Muscle of arm (tissue), 12 donors: Measurements from ENCODE around the gene AGPAT3. TPM values are rescaled to one million over a fixed set of nuclear protein-coding genes. Genes with fewer than 3 reads are reported as not detected.

Source experiments
- DNase-seq: peaks from one replicate; pipeline ENCODE4 v3.0.0-alpha.2; 2013
- polyA plus RNA-seq, 12 donors: library from polyadenylated mRNA; unstranded; fragments of 120-200 nt; gene quantifications; one replicate each; pipeline ENCODE4 v1.2.1, GENCODE V29; 2013; ENCODE audit not compliant: insufficient read length in 12 of 12

AGPAT3 gene
- polyA plus RNA-seq, 12 donors: 24.1 to 37.3 (median 29.2) TPM; not detected in 1

DNA sequence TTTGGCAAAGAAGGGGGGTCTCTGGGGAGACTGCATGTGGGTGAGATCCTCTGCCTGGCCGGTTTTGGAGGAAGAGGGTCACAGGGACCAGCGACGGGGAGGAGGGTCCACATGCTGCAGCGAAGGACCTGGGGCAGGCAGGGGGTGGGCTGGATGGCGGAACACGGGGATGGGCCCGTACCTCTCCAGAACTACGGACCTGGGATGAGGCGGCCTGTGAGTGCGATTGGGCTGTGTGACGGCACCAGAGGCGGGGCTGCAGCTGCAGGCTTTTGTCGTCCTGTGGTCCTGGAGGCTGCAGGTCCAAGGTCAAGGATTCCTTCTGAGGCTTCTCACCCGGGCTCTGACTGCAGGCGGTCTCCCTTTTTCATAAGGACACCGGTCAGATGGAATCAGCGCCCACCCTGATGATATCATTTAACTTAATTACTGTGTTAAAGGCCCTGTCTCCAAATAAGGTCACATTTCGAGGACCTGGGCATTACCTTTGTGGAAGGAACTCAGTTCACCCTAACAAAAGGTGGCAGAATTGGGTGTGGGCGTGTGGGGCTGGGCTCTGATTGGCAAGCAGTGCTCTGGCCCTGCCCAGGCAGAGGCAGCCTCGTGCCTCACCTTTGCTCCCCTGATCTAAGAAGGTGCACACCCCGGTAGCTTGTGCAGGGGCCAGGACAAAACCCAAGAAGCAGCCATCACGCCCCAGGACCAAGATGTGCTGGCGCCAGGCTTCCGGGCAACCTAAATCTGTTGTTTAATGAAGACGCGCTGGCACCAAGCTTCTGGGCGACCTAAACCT, 87.1 kb downstream of the AGPAT3 start:
- DNase-seq: no peak

DNA sequence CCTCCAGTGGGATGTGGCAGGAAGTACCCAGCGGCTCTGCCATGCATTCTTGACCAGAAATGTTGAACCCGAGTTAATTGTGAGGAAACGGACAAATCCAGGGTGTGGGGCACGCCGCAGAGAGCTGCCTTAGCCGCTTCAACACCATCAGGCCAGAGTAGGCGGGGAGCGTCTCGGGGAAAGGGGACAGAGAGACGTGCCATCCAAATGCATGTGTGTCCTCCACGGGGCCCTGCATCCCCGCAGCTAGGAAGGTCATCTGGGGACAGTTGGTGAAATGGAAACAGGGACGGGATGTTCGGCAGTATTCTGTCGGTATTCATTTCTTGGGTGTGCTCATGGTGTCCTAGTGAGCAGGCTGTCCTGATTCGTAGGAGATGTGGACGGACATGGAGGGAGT, 88.0 kb downstream of the AGPAT3 start:
- no peak for DNase-seq

DNA sequence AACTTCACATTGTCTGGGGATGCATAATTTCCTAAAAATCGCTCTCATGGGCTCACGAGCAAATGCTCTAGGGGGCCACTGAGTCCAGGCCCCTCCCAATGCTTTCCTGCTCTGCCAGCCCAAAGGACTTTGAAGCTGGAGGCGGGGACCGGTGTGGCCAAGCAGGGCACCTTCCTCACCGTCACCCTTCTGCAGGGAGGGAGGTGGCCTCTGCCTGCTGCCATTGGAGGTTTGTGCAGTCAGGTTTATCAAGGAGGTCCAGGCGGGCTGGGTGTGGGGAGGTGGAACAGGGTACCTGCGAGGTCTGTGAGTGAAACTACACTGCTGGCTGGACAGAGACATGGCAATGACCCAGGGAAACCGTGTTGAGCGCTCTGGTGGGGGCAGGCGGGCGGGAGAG, 89.0 kb downstream of the AGPAT3 start:
- no peak for DNase-seq

DNA sequence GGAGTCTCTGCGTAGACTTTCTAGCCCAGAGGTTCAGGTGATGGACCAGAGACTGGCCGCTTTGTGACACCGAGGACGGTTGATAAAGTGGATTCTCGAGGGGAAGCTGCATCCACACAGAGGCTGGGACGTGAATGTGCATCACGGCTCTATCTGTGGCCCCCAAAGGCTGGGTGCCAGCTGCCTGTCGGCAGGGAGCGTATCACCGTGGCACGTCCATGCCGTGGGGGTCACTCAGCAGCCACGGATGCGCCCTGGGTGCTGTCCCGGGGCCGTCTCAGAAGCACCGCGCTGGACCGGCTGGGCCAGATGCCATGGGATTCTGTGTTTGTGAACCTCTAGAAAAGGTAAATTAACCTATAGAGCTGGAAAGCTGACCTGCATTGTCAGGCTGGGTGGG, 89.9 kb downstream of the AGPAT3 start:
- no peak for DNase-seq

DNA sequence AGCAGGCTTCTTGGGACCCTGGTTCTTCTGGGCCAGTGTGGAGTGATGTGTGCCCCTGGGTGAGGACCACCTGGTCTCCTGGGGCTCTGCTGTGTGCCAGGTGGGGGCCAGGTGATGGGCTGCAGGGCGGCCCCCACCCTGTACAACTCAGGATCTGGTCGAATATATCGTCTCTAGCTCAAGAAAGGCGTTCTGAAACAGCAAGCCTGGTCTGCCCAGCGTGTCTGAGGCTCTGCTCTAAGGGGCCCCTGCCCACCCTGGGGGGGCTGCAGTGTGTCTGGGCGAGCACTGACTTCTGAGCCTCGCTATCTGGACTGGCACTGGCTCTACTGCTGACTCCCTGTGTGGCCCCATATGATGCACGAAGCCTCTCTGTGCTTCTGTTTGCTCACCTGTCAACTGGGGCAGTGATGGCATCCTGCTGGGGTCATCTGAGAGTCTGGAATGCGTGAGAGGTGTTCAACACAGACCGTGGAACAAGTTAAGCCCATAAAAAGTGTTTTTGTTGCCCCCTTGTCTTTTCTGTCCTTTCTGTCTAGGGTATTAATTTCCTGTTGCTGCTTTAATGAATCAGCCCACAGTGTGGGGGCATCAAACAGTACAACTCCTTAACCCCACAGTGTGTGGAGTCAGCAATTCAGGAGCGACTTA, 91.1 kb downstream of the AGPAT3 start:
- DNase-seq: no peak

GRCh38 chr21:43956670-43957035, 91.6 kb downstream of the AGPAT3 start:
- DNase-seq: peak; percentile 28

- DNase-seq: no peak
Measured at GRCh38 chr21:43957128-43957571, 92.1 kb downstream of the AGPAT3 start.

DNA sequence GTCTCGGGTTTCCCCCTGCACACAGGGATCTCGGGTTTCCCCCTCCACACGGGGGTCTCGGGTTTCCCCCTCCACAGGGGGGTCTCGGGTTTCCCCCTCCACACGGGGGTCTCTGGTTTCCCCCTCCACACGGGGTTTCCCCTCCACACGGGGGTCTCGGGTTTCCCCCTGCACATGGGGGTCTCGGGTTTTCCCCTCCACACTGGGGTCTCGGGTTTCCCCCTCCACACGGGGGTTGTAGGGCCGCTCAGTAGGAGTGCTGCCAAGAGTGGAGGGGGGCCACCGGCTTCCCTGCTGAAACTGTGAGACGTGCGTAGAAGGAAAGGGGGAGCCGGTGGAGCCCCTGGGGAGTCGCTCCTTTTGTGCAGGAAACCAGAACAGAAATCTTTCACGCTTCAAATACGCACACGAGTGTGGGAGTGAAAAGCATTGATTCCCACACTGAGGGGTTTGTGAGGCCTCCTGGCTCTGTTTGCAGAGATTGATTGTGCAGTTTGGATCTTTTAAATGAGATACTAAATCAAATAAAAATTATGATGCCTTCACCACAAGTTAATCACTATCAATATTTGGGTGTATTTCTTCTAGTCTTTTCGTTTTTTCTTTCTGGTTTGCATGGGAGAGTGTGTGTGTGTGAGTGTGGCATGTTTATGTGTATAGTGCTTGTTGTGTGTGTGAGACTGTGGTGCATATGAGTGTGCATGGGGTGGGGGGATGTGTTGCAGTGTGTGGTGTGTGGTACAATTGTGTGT, 92.8 kb downstream of the AGPAT3 start:
- no peak for DNase-seq

DNA sequence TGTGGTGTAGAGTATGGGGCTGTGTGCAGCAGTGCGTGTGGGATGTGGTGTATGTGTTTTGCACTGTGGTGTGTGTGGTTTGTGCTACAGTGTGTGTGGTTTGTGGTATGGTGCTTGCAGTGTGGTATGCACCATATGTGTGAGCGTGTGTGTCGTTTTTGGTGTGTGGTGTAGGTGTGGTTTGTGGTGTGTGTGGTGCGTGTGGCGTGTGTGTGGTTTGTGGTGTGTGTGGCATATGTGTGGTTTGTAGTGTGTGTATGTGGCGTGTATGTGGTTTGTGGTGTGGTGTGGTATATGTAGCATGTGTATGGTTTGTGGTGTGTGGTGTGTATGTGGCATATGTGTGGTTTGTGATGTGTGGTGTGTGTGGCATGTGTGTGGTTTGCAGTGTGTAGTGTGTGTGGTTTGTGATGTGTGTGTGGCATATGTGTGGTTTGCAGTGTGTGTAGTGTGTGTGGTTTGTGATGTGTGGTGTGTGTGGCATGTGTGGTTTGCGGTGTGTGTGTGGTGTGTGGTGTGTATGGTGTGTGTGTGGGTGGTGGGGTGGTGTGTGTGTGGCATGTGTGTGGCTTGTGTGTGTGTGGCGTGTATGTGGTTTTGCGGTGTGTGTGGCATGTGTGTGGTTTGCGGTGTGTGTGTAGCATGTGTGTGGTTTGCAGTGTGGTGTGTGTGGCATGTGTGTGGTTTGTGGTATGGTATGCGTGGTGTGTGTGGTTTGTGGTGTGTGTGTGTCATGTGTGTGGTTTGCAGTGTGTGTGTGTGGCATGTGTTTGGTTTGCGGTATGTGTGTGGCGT, 93.5 kb downstream of the AGPAT3 start:
- DNase-seq: no peak

- no peak for DNase-seq
Measured at GRCh38 chr21:43959231-43960116, 94.5 kb downstream of the AGPAT3 start.

DNA sequence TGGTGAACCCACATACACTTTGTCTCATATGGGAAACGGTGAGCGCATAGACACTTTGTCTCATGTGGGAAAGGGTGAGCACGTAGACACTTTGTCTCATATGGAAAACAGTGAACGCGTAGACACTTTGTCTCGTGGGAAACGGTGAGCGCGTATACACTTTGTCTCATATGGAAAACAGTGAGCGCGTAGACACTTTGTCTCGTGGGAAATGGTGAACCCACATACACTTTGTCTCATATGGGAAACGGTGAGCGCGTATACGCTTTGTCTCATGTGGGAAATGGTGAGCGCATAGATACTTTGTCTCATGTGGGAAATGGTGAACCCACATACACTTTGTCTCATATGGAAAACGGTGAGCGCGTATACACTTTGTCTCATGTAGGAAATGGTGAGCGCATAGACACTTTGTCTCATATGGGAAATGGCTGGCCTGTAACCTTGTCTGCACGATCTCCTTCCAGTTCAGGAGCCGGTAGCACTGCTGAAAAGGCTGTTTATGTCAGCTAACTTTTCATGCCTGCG, 96.4 kb downstream of the AGPAT3 start:
- DNase-seq: no peak

- no peak for DNase-seq
Measured at GRCh38 chr21:43965911-43966585, 101.0 kb downstream of the AGPAT3 start.

DNA sequence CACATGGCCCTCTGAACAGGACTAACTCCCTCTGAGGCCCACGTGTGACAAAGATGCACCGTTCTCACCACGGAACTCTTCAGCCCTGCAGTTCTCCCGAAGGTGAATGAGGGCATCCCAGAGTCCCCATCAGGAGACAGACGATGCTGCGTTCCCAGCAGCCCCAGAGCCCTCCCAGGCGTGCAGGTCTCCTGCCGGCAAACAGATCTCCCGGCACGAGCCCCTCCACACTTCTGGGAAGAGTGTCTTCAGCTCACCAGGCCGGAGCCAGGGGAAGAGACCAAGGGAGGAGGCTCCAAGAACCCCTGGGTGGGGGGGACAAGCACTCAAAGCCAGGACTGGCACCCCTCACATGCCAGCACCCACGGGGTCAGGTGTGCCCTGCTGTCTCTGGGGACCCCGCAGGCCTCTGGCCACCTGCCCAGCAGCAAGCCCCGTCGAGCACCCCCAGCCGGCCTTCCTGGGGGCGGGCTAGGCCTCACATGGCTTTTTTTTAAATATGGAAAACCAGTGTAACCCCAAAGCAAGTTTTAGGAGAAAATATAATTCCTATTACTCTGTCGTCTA, 102.0 kb downstream of the AGPAT3 start:
- DNase-seq: no peak

- DNase-seq: no peak
Measured at GRCh38 chr21:43967981-43968380, 103.0 kb downstream of the AGPAT3 start.

DNA sequence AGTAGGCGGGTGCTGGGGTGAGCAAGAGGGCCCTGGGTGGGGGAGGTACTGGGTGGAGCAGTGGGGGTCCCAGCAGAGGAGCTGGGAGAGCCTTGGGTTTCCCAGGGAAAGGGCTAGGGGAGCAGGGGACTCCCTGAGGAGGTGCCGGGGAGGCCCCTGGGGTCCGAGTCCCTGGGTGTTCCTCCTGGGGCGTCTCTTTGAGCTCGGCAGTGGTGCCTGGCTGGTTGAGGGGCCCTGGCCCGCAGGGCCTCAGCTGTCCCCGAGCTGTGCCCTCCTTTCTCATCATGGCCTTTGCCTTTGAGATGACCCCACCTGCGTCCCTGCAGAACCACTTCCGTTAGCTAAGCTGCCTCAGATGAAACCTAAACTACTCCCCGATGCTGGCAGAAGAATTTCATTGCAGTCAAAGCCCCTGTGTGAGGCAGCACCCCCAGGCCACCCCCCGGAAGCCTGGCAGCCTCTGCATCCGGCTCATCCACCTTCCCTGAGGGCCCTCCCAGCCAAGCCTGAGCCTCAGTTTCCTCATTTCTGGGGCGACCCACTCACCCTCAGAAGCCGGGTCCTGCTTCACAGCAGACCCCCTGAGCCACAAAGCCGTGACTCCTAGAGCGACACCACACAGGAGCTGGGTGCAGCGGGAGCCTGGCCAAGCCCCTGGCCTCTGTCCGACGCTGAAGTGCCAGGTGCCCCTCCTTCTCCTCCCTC, 103.5 kb downstream of the AGPAT3 start:
- no peak for DNase-seq

GRCh38 chr21:43969115-43969444, 104.1 kb downstream of the AGPAT3 start:
- DNase-seq: no peak

DNA sequence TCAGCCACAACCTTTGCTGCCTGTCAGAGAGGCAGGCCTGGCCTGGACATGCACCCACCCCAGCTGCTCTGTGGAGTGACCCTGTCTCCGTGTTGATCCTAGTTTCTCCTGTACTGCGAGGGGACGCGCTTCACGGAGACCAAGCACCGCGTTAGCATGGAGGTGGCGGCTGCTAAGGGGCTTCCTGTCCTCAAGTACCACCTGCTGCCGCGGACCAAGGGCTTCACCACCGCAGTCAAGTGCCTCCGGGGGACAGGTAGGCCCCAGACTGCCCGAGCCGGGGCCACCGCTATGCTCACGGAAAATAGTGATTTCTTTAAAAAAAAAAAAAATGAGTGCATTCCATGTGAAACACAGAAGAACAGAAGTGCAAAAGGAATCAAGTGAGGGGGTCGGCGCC, 105.5 kb downstream of the AGPAT3 start:
- DNase-seq: no peak

GRCh38 chr21:43971201-43971991, 106.4 kb downstream of the AGPAT3 start:
- DNase-seq: no peak

DNA sequence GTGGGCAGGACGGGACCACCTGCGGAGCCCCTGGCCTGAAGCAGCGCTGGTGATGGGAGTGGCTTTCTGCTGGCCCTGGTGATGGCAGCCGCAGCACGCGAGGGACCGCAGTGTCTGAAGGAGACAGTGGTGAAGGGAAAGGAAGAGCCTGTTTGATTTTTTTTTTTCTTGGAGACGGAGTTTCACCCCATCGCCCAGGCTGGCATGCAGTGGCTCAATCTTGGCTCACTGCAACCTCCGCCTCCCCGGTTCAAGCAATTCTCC, 106.9 kb downstream of the AGPAT3 start:
- no peak for DNase-seq
